H1 (cell line): Measurements from ENCODE around the gene KIAA0319L. TPM values are rescaled to one million over a fixed set of nuclear protein-coding genes. Genes with fewer than 3 reads are reported as not detected.

Experiments used
- CTCF ChIA-PET: fragments of 300-600 bp; sonication (Branson Sonifier 250); formaldehyde crosslinking; loops from one replicate; lab custom pipeline; 2021; ENCODE audit not compliant: partially characterized antibody; lab: Charles Lee
- POLR2A ChIA-PET: fragments of 300-600 bp; sonication (Branson Sonifier 250); formaldehyde crosslinking; loops from one replicate; lab custom pipeline; 2021; ENCODE audit warnings: inconsistent platforms; ENCODE audit not compliant: partially characterized antibody; lab: Charles Lee
- DNase-seq, 2 experiments: peaks; one replicate each; pipeline versions ENCODE4 v3.0.0 to v3.0.0-alpha.2; 2010 to 2022; ENCODE audit warnings: low spot score in 2 of 2, low read depth in 1 of 2, mixed read lengths in 1 of 2
- FAIRE-seq: peaks from 2 replicates; lab custom pipeline; 2011; peaks lifted over from hg19 to GRCh38; lab: Jason Lieb, UNC
- H2AFZ ChIP-seq: 2 replicates; pipeline ENCODE4 v1.8.1; 2012; ENCODE audit warnings: low read length, inconsistent platforms
- H2AK5ac ChIP-seq: 2 replicates; pipeline ENCODE4 v1.6.1; 2013; ENCODE audit warnings: low read depth, low read length
- H2BK120ac ChIP-seq: replicated peaks from 2 replicates; pipeline ENCODE3; 2013; ENCODE audit warnings: low read depth, low read length, inconsistent platforms
- H2BK12ac ChIP-seq: 2 replicates; pipeline ENCODE4 v1.6.1; 2013; ENCODE audit warnings: low read depth, low read length
- H2BK15ac ChIP-seq: 2 replicates; pipeline ENCODE4 v1.6.1; 2013; ENCODE audit warnings: low read length
- H2BK20ac ChIP-seq: 2 replicates; pipeline ENCODE4 v1.6.1; 2013; ENCODE audit warnings: low read length
- H2BK5ac ChIP-seq: 2 replicates; pipeline ENCODE4 v1.6.1; 2013; ENCODE audit warnings: low read depth, low read length
- H3K14ac ChIP-seq: 2 replicates; pipeline ENCODE4 v1.6.1; 2013; ENCODE audit warnings: inconsistent platforms; ENCODE audit not compliant: insufficient read length
- H3K18ac ChIP-seq: 2 replicates; pipeline ENCODE4 v1.6.1; 2013; ENCODE audit warnings: low read length; ENCODE audit errors: extremely low read depth
- H3K23ac ChIP-seq: 2 replicates; pipeline ENCODE4 v1.6.1; 2013; ENCODE audit warnings: inconsistent platforms; ENCODE audit not compliant: insufficient read length
- H3K23me2 ChIP-seq: 2 replicates; pipeline ENCODE4 v1.6.1; 2013; ENCODE audit warnings: low read depth, low read length
- H3K27ac ChIP-seq: 2 replicates; pipeline ENCODE4 v1.6.1; 2011; ENCODE audit warnings: low read depth, low read length, inconsistent platforms
- H3K27me3 ChIP-seq, 4 experiments: replicated peaks in 1 of 4; 1 replicate in 1 of 4; 2 replicates in 3 of 4; pipeline versions ENCODE4 v1.6.1 to v1.8.1; 2011 to 2013; ENCODE audit warnings: low read length in 3 of 4, mild to moderate bottlenecking in 3 of 4, inconsistent platforms in 2 of 4, mixed read lengths in 2 of 4, moderate library complexity in 1 of 4; ENCODE audit not compliant: control insufficient read depth in 3 of 4, insufficient read depth in 3 of 4; ENCODE audit errors: extremely low read depth in 1 of 4
- H3K36me3 ChIP-seq, 4 experiments: 2 replicates each; pipeline versions ENCODE4 v1.6.1 to v1.8.1; 2011 to 2013; ENCODE audit warnings: mild to moderate bottlenecking in 4 of 4, low read length in 3 of 4, moderate library complexity in 2 of 4, control low read depth in 1 of 4, inconsistent platforms in 1 of 4; ENCODE audit not compliant: insufficient read depth in 4 of 4, control insufficient read depth in 2 of 4
- H3K4ac ChIP-seq: replicated peaks from 2 replicates; pipeline ENCODE3; 2013; ENCODE audit warnings: low read length, low read depth, mixed read lengths, inconsistent platforms; ENCODE audit not compliant: insufficient read length
- H3K4me1 ChIP-seq, 4 experiments: replicated peaks in 1 of 4; 1 replicate in 1 of 4; 2 replicates in 3 of 4; pipeline versions ENCODE4 v1.6.1 to v1.8.1; 2011 to 2013; ENCODE audit warnings: low read length in 3 of 4, inconsistent platforms in 2 of 4, mixed read lengths in 1 of 4; ENCODE audit not compliant: insufficient read depth in 4 of 4, control insufficient read depth in 3 of 4
- H3K4me2 ChIP-seq, 2 experiments: 2 replicates each; pipeline versions ENCODE4 v1.6.1 to v1.8.1; 2011 to 2013; ENCODE audit warnings: low read depth in 2 of 2, low read length in 2 of 2, control low read depth in 1 of 2, inconsistent platforms in 1 of 2, mild to moderate bottlenecking in 1 of 2; ENCODE audit not compliant: insufficient read depth in 1 of 2
- H3K4me3 ChIP-seq, 4 experiments: fragments of 200-600, 300-600 bp in 1 of 4; sonication (generic), shearing (Covaris generic), sonication (Bioruptor Twin) in 1 of 4; 2 replicates each; pipeline versions ENCODE4 v1.5.1 to v1.8.1; 2011 to 2016; ENCODE audit warnings: low read length in 4 of 4, low read depth in 3 of 4, control low read depth in 2 of 4, inconsistent platforms in 2 of 4, mild to moderate bottlenecking in 2 of 4, mixed read lengths in 1 of 4, moderate library complexity in 1 of 4; ENCODE audit not compliant: insufficient read depth in 2 of 4; ENCODE audit errors: extremely low read depth in 1 of 4
- H3K56ac ChIP-seq: replicated peaks from 2 replicates; pipeline ENCODE3; 2013; ENCODE audit warnings: low read depth, mild to moderate bottlenecking, mixed read lengths, low read length, inconsistent platforms; ENCODE audit not compliant: insufficient read length
- H3K79me1 ChIP-seq: 2 replicates; pipeline ENCODE4 v1.6.1; 2013; ENCODE audit warnings: low read depth, low read length, control low read depth
- H3K79me2 ChIP-seq, 2 experiments: 2 replicates each; pipeline versions ENCODE4 v1.6.1 to v1.8.1; 2012 to 2013; ENCODE audit warnings: low read length in 2 of 2, mild to moderate bottlenecking in 2 of 2, inconsistent platforms in 1 of 2; ENCODE audit not compliant: insufficient read depth in 2 of 2, control insufficient read depth in 1 of 2
- H3K9ac ChIP-seq, 4 experiments: replicated peaks in 1 of 4; 1 replicate in 1 of 4; 2 replicates in 3 of 4; pipeline versions ENCODE4 v1.6.1 to v1.8.1; 2011 to 2013; ENCODE audit warnings: low read depth in 3 of 4, low read length in 3 of 4, control low read depth in 2 of 4, mild to moderate bottlenecking in 2 of 4, moderate library complexity in 2 of 4, inconsistent platforms in 1 of 4; ENCODE audit errors: extremely low read depth in 1 of 4
- H3K9me3 ChIP-seq, 2 experiments: 2 replicates each; pipeline versions ENCODE4 v1.6.1 to v1.8.1; 2012 to 2013; ENCODE audit warnings: mild to moderate bottlenecking in 2 of 2, moderate library complexity in 2 of 2, control low read depth in 1 of 2, inconsistent platforms in 1 of 2, low read depth in 1 of 2, low read length in 1 of 2, mixed read lengths in 1 of 2; ENCODE audit not compliant: insufficient read depth in 2 of 2
- H4K20me1 ChIP-seq, 2 experiments: replicated peaks in 1 of 2; 2 replicates each; pipeline versions ENCODE3 to v1.8.1; 2011 to 2013; ENCODE audit warnings: inconsistent platforms in 2 of 2, low read length in 2 of 2, mild to moderate bottlenecking in 1 of 2; ENCODE audit not compliant: insufficient read depth in 2 of 2, control insufficient read depth in 1 of 2
- H4K5ac ChIP-seq: 2 replicates; pipeline ENCODE4 v1.6.1; 2013; ENCODE audit warnings: low read length, low read depth, mixed read lengths, inconsistent platforms; ENCODE audit not compliant: insufficient read length
- H4K8ac ChIP-seq: 2 replicates; pipeline ENCODE4 v1.8.0; 2013; ENCODE audit warnings: mild to moderate bottlenecking, moderate library complexity, low read length, inconsistent platforms; ENCODE audit not compliant: insufficient read depth; ENCODE audit errors: extremely low read depth
- H4K91ac ChIP-seq: replicated peaks from 2 replicates; pipeline ENCODE3; 2013; ENCODE audit warnings: low read length, mixed read lengths, inconsistent platforms; ENCODE audit not compliant: insufficient read length
- RFX5 ChIP-seq: IDR thresholded peaks from 2 replicates; pipeline ENCODE4 v1.6.1; 2011; ENCODE audit warnings: low read depth, low read length, improper control_type of control experiment, borderline replicate concordance
- RNF2 ChIP-seq: fragments of 200-900, 300-1000 bp; sonication (generic); IDR thresholded peaks from 2 replicates; pipeline ENCODE4 v1.7.1; 2016; ENCODE audit warnings: borderline replicate concordance, low read depth, mild to moderate bottlenecking, antibody characterized with exemption, low read length; ENCODE audit not compliant: poor library complexity, severe bottlenecking; ENCODE audit errors: missing control alignments
- TCF12 ChIP-seq: IDR thresholded peaks from 2 replicates; pipeline ENCODE4 v1.6.1; 2011; ENCODE audit warnings: low read depth, mild to moderate bottlenecking, low read length
- WGBS, 2 experiments: shearing (Covaris generic) in 1 of 2; methylation state at CpG; one replicate each; pipeline versions ENCODE4 v1.1.6 to v1.1.7; 2013 to 2015; ENCODE audit warnings: low lambda C conversion rate in 2 of 2, mixed read lengths in 2 of 2, inconsistent platforms in 1 of 2, low coverage in 1 of 2, missing lambda C conversion rate in 1 of 2; ENCODE audit not compliant: insufficient replicate concordance in 2 of 2, insufficient coverage in 1 of 2, insufficient read length in 1 of 2; ENCODE audit errors: extremely low coverage in 1 of 2, missing lambda C conversion rate in 1 of 2; 5-methylcytosine and 5-hydroxymethylcytosine counted together
- polyA plus RNA-seq, 7 experiments: library from polyadenylated mRNA; depleted of rRNA in 3 of 7; stranded (reverse) in 5 of 7; unstranded in 2 of 7; fragments of >200 nt in 5 of 7; fragments of 200-250 nt in 2 of 7; gene quantifications; 1 replicate in 5 of 7; 2 replicates in 1 of 7; 4 replicates in 1 of 7; pipeline versions ENCODE4 v1.2.1 to v1.2.3, GENCODE V29; 2011 to 2013; ENCODE audit warnings: missing spikeins in 2 of 7, mixed read lengths in 2 of 7
- total RNA-seq: library from RNA; stranded (reverse); fragmentation: NEBNext Ultra II Directional; extraction: Animal tissue kit (Norgen Biotek cat#: 25700); gene quantifications from 2 replicates; pipeline ENCODE4 v1.2.1, GENCODE V29; 2021

Gene KIAA0319L
- total and polyA plus RNA-seq, 2 of the 8 experiments (the other 6 are each of a cell fraction or from before 2014, with no cell fraction given), result 40.1 to 55.7 TPM

DNA sequence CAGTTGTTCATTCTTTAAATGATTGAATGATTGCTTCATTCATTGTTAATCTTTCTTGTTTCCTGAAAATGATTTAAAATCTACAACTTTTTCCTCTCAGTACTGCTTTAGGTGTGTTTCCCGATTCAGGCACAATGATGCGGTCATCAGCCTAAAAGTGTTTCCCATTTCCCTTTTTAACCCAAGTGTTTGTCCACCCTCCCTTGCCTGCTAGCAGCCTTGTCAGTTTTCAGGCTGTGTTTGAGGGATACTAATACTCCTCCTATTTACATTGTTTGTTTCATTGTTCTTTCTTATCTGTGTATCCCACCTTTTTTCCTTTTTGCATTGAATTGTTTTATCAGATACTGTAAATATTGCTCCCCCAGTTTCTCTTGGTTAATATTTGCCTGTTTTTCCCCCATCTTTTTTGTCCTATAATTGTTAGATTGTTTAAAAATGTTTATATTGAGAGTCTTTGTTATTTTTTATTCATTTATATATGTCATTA is 131.1 kb downstream of the KIAA0319L start:
- H2BK15ac ChIP-seq, result no peak overlapping the region
- no peak overlapping the region for H2BK5ac ChIP-seq
- 92% methylated on average over 2 of the region's 2 CpGs; no CpG with 5 or more reads in 1 of the 2 experiments for WGBS, 2 experiments
- H3K56ac ChIP-seq, result no peak overlapping the region
- H3K14ac ChIP-seq, result no peak overlapping the region
- no peak overlapping the region for H2AK5ac ChIP-seq
- no peak overlapping the region for H4K5ac ChIP-seq
- DNase-seq (no peak), FAIRE-seq (no peak)
- no peak overlapping the region for H3K18ac ChIP-seq
- no peaks in the 10 kb centered on the region for H3K79me2 ChIP-seq
- H3K23me2 ChIP-seq, result no peaks in the 10 kb centered on the region
- H3K36me3 ChIP-seq, result peaks cover 0 to 5% (median 0%) of the 10 kb centered on the region in 4 experiments; a peak in 1 of 8 replicates
- H3K4me1 ChIP-seq, result peaks cover 0 to 4% (median 0%) of the 10 kb centered on the region in 4 experiments; a peak in 1 of 7 replicates
- no peak overlapping the region for H2AFZ ChIP-seq
- no peaks in the 10 kb centered on the region for H3K79me1 ChIP-seq
- H2BK20ac ChIP-seq, result no peak overlapping the region
- H2BK120ac ChIP-seq, result no peak overlapping the region
- H3K9me3 ChIP-seq, result no peaks in the 10 kb centered on the region
- H3K27ac ChIP-seq, result no peak overlapping the region
- no peak overlapping the region for H3K4me2 ChIP-seq
- TF ChIP-seq RFX5, result no peak
- no peak for TF ChIP-seq RNF2
- TF ChIP-seq TCF12, result no peak
- H4K91ac ChIP-seq, result no peak overlapping the region
- no peak overlapping the region for H3K9ac ChIP-seq
- H3K27me3 ChIP-seq, result no peaks in the 10 kb centered on the region
- H4K20me1 ChIP-seq, result no peaks in the 10 kb centered on the region
- H2BK12ac ChIP-seq, result no peak overlapping the region
- H3K23ac ChIP-seq, result no peak overlapping the region
- POLR2A ChIA-PET, result interaction anchor here (0.9 kb wide), 1 partner anchor 240 kb away, joined by 4 read pairs; no protein-coding TSS in a partner anchor
- H4K8ac ChIP-seq, result no peak overlapping the region
- no peak overlapping the region for H3K4ac ChIP-seq
- no peak overlapping the region for H3K4me3 ChIP-seq
- CTCF ChIA-PET, result interaction anchor here (1.5 kb wide), 1 partner anchor 267 kb away, joined by 4 read pairs; no protein-coding TSS in a partner anchor
